G401.6 (cell line): ENCODE measurements around the gene CIPC.

Experiments used
- FAIRE-seq: peaks from 2 replicates; lab custom pipeline; 2012; peaks lifted over from hg19 to GRCh38; lab: Jason Lieb, UNC

Gene CIPC

GRCh38 chr14:77103951-77104350 is 5.9 kb downstream of the CIPC start:
- no peak for FAIRE-seq

- no peak for FAIRE-seq
Observed at GRCh38 chr14:77104393-77104792, 6.3 kb downstream of the CIPC start.

GRCh38 chr14:77105145-77105939 is 7.3 kb downstream of the CIPC start:
- FAIRE-seq = no peak

- no peak for FAIRE-seq
Observed at GRCh38 chr14:77106666-77107065, 8.6 kb downstream of the CIPC start.

GRCh38 chr14:77107228-77107627 is 9.2 kb downstream of the CIPC start:
- no peak for FAIRE-seq

- FAIRE-seq = no peak
Observed at GRCh38 chr14:77108753-77109152, 10.7 kb downstream of the CIPC start.

GRCh38 chr14:77109656-77110055 is 11.6 kb downstream of the CIPC start:
- FAIRE-seq = no peak

- no peak for FAIRE-seq
Observed at GRCh38 chr14:77110286-77110685, 12.2 kb downstream of the CIPC start.

- FAIRE-seq = no peak
Observed at GRCh38 chr14:77111021-77111420, 13.0 kb downstream of the CIPC start.

GRCh38 chr14:77113644-77114043 is 15.6 kb downstream of the CIPC start:
- no peak for FAIRE-seq

- FAIRE-seq = no peak
Observed at GRCh38 chr14:77114609-77115008, 16.6 kb downstream of the CIPC start.

- no peak for FAIRE-seq
Observed at GRCh38 chr14:77116172-77116817, 18.2 kb downstream of the CIPC start.

- no peak for FAIRE-seq
Observed at GRCh38 chr14:77119851-77120250, 21.8 kb downstream of the CIPC start.

GRCh38 chr14:77120771-77121743 is 23.0 kb downstream of the CIPC start:
- no peak for FAIRE-seq

GRCh38 chr14:77122526-77123125 is 24.6 kb downstream of the CIPC start:
- FAIRE-seq = no peak

GRCh38 chr14:77123381-77124325 is 25.6 kb downstream of the CIPC start:
- no peak for FAIRE-seq

GRCh38 chr14:77124345-77125280 is 26.6 kb downstream of the CIPC start:
- no peak for FAIRE-seq

- FAIRE-seq = no peak
Observed at GRCh38 chr14:77125281-77125801, 27.3 kb downstream of the CIPC start.

GRCh38 chr14:77125823-77126325 is 27.8 kb downstream of the CIPC start:
- FAIRE-seq = no peak
